Mucosa of stomach (tissue), 1 donor: ENCODE measurements around the gene HGFAC.
A peak's percentile ranks its signal among the peaks of the same experiment; 100 is the strongest.
"Not testable (repeated sequence)": the region's sequence is repeated elsewhere in the genome, so short reads cannot be mapped to it uniquely, and the experiment has no call there.

Experiments
- H3K27me3 ChIP-seq: one replicate; pipeline ENCODE4 v1.7.0; 2013; ENCODE audit warnings: mild to moderate bottlenecking, low read length; ENCODE audit not compliant: control insufficient read depth, insufficient read depth
- H3K36me3 ChIP-seq: one replicate; pipeline ENCODE4 v1.7.0; 2013; ENCODE audit warnings: low read length; ENCODE audit not compliant: control insufficient read depth, insufficient read depth
- H3K4me1 ChIP-seq: one replicate; pipeline ENCODE4 v1.7.0; 2013; ENCODE audit warnings: mild to moderate bottlenecking, low read length; ENCODE audit not compliant: control insufficient read depth, insufficient read depth
- H3K4me3 ChIP-seq: one replicate; pipeline ENCODE4 v1.7.0; 2013; ENCODE audit warnings: low read length
- H3K9ac ChIP-seq: one replicate; pipeline ENCODE4 v1.7.0; 2013; ENCODE audit warnings: mild to moderate bottlenecking, low read length, moderate library complexity
- H3K9me3 ChIP-seq: one replicate; pipeline ENCODE4 v1.7.0; 2013; ENCODE audit warnings: mild to moderate bottlenecking, low read length, moderate library complexity; ENCODE audit not compliant: control insufficient read depth
- donor health status: Pancreatic carcinoma.

HGFAC gene

GRCh38 chr4:3449574-3450534 lies 8.1 kb downstream of the HGFAC start:
- Histone ChIP-seq H3K9ac (no peak overlapping the region), H3K4me1 (peaks cover 15% of the 10 kb centered on the region), H3K9me3 (no peaks in the 10 kb centered on the region)

DNA sequence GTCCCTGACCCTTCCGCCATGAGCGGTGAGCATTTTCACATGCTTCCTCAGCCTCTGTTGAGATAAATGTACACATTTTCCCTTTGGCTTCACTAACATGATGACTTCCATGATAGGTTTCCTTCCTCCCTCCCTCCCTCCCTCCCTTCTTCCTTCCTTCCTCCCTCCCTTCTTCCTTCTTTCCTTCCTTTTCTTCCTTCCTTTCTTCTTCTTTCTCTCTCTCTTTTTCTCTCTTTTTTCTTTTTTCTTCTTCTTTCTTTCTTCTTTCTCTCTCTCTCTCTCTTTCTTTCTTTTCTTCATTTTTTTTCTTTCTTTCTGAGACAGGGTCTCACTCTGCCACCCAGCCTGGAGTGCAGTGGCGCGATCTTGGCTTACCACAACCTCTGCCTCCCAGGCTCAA lies 8.9 kb downstream of the HGFAC start:
- Histone ChIP-seq H3K4me1 (peaks cover 15% of the 10 kb centered on the region), H3K36me3 (no peaks in the 10 kb centered on the region), H3K9me3 (no peaks in the 10 kb centered on the region), H3K27me3 (no peaks in the 10 kb centered on the region), H3K4me3 (no peak overlapping the region), H3K9ac (no peak overlapping the region)

More at GRCh38 chr4:3449574-3450534, 8.1 kb downstream of the HGFAC start:
- Histone ChIP-seq H3K4me3 (no peak overlapping the region), H3K36me3 (no peaks in the 10 kb centered on the region), H3K27me3 (no peaks in the 10 kb centered on the region)

GRCh38 chr4:3451956-3452355 lies 10.2 kb downstream of the HGFAC start:
- no peak overlapping the region for H3K4me3 ChIP-seq
- H3K4me1 ChIP-seq = peaks cover 15% of the 10 kb centered on the region
- no peak overlapping the region for H3K9ac ChIP-seq
- H3K9me3 ChIP-seq = no peaks in the 10 kb centered on the region
- no peaks in the 10 kb centered on the region for H3K36me3 ChIP-seq
- no peaks in the 10 kb centered on the region for H3K27me3 ChIP-seq

DNA sequence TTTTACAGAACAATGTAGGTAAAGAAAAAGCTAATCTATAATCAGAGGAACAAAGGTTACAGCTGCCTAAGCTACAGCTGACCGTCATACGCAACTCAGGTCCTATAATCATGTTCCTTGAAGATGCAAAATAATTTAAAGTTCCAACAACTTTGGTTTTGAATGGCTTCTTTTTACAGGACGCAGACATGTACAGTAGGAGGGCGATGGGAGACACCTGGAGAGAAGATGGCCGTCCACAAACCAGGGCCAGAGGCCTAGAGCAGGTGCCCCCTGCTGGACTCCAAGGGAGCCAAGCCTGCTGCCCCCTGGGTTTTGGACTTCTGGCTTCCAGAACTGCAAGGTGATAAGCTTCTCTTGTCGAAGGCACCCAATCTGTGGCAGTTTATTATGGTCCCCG lies 10.6 kb downstream of the HGFAC start:
- Histone ChIP-seq H3K4me1 (peaks cover 15% of the 10 kb centered on the region), H3K9me3 (no peaks in the 10 kb centered on the region), H3K4me3 (no peak overlapping the region), H3K36me3 (no peaks in the 10 kb centered on the region), H3K27me3 (no peaks in the 10 kb centered on the region), H3K9ac (no peak overlapping the region)

- not testable (repeated sequence) for H3K36me3 ChIP-seq, H3K9me3 ChIP-seq, H3K9ac ChIP-seq, H3K27me3 ChIP-seq, H3K4me3 ChIP-seq
- peaks cover 16% of the 10 kb centered on the region for H3K4me1 ChIP-seq
Measured at GRCh38 chr4:3455596-3455995, 13.8 kb downstream of the HGFAC start.

DNA sequence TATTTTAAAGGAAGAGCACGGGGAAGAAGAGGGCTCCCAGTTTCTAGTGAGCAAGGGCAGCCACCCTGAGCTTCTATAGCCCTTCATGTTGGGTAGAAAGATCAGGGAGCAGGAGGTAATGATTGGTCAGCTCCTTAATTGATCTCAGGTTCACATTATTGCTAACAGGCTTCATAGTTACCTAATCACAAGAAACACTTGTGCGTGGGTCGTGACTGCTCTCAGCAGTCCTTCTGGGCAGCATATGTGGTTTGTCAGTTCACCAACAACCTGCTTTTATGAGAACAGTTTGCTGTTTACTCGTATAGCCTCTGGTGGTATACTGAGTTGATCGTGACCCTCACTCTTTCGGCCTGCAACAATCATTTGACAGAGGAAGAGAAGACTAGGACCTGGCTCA lies 16.6 kb downstream of the HGFAC start:
- Histone ChIP-seq H3K9ac (no peak overlapping the region), H3K4me3 (no peak overlapping the region), H3K36me3 (no peaks in the 10 kb centered on the region), H3K4me1 (peaks cover 24% of the 10 kb centered on the region), H3K27me3 (peaks cover 14% of the 10 kb centered on the region), H3K9me3 (no peaks in the 10 kb centered on the region)

DNA sequence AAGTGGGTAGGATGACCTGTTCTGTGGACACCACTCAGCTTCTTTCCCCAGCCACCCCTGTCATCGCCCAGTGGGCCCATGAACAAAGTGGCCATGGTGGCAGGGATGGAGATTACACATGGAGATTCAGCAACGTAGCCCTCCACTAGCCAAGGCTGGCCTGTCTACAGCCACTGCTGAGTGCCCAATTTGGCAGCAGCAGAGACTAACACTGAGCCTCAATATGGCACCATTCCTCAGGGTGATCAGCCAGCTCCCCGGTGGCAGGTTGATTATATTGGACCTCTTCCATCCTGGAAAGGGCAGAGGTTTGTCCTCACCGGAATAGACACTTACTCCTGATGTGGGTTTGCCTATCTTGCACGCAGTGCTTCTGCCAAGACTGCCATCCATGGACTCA lies 17.4 kb downstream of the HGFAC start:
- peaks cover 21% of the 10 kb centered on the region for H3K27me3 ChIP-seq
- not testable (repeated sequence) for H3K9ac ChIP-seq
- H3K4me1 ChIP-seq = peaks cover 24% of the 10 kb centered on the region

GRCh38 chr4:3460926-3461325 lies 19.2 kb downstream of the HGFAC start:
- Histone ChIP-seq H3K27me3 (peaks cover 32% of the 10 kb centered on the region), H3K4me1 (peaks cover 24% of the 10 kb centered on the region), H3K36me3 (no peaks in the 10 kb centered on the region), H3K9ac (no peak overlapping the region), H3K4me3 (no peak overlapping the region), H3K9me3 (no peaks in the 10 kb centered on the region)

More for the DNA sequence above, 17.4 kb downstream of the HGFAC start:
- H3K4me3 ChIP-seq, H3K9me3 ChIP-seq, H3K36me3 ChIP-seq: not testable (repeated sequence)

- H3K9ac ChIP-seq = no peak overlapping the region
- peaks cover 24% of the 10 kb centered on the region for H3K4me1 ChIP-seq
- H3K36me3 ChIP-seq = no peaks in the 10 kb centered on the region
- H3K9me3 ChIP-seq = no peaks in the 10 kb centered on the region
- H3K27me3 ChIP-seq = peaks cover 32% of the 10 kb centered on the region
- no peak overlapping the region for H3K4me3 ChIP-seq
Measured at GRCh38 chr4:3461515-3462291, 19.9 kb downstream of the HGFAC start.

GRCh38 chr4:3462321-3462789 lies 20.6 kb downstream of the HGFAC start:
- Histone ChIP-seq H3K27me3 (peaks cover 32% of the 10 kb centered on the region), H3K9me3 (no peaks in the 10 kb centered on the region), H3K4me1 (peaks cover 24% of the 10 kb centered on the region), H3K4me3 (no peak overlapping the region), H3K36me3 (no peaks in the 10 kb centered on the region), H3K9ac (peak overlapping the region; percentile 15)

GRCh38 chr4:3462790-3463415 lies 21.1 kb downstream of the HGFAC start, which contains the start of gene DOK7:
TSS of gene DOK7 (plus strand) at chr4:3463306. CDS start at chr4:3463376, 70 bp downstream.
- H3K4me3 ChIP-seq = no peak within 1 kb of the TSS
- peaks cover 24% of the 10 kb centered on the region for H3K4me1 ChIP-seq
- H3K36me3 ChIP-seq = no peaks in the 10 kb centered on the region
- peaks cover 32% of the 10 kb centered on the region for H3K27me3 ChIP-seq
- no peaks in the 10 kb centered on the region for H3K9me3 ChIP-seq
- peak within 1 kb of the TSS; percentile 15 for H3K9ac ChIP-seq
